G401 (cell line): ENCODE measurements around the gene CPN2. TPM values are rescaled to one million over a fixed set of nuclear protein-coding genes. Genes with fewer than 3 reads are reported as not detected.

Source experiments
- DNase-seq: peaks from one replicate; pipeline ENCODE4 v3.0.0-alpha.2; 2015; ENCODE audit warnings: low spot score
- in situ Hi-C: cut with HindIII; loops from 2 replicates; pipeline ENCODE4 v1.10.0; 2016; ENCODE audit warnings: low sequenced_read_pairs, mixed read lengths
- total RNA-seq: library from RNA; depleted of rRNA; stranded (reverse); fragments of >200 nt; shearing (Covaris generic); gene quantifications from 2 replicates; pipeline ENCODE4 v1.2.3, GENCODE V29; 2014

Gene CPN2
- total RNA-seq, 1 experiment from 2014 or later = not detected

DNA sequence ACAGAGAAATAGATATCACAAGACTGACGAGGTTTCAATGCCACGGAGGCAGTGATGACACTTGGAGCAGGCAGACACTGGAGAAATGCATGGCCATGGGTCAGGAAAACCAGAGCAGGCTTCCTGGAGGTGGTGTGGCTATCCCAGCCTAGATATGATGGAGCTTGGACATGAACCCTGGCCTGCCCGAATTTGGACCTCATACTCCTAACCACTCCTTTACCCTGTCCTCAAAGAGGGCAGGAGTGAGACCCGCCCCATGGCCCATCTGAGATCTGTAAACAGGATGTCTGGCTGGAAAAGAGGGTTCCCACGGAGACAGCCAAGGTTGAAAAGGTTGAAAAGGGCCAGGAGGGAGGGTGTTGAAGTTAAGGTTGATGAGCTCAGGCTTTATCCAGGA lies 31.0 kb downstream of the CPN2 start:
- DNase-seq = no peak
- in situ Hi-C loops = no loop called here

- in situ Hi-C loops = no loop called here
Observed at GRCh38 chr3:194318511-194319161, 32.5 kb downstream of the CPN2 start.

DNA sequence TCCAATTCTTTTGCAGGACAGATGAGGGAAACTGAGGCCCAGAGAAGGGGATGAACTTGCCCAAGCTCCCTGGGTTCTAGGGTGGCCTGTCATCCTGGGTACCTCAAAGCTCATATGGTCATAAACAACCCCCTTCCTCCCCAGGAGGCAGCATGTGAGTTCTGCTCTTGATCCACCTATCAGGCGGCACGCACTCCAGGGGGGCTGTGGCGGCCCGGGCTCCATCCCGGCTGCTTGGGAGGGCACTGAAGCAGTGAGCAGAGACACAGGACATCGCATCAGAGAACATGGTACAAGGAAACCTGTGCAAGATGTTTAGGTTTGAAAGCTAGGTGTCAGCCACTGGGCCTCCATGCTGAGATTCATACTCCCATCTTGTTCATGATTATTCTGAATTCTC lies 34.2 kb downstream of the CPN2 start:
- in situ Hi-C loops = no loop called here
- no peak for DNase-seq

More at GRCh38 chr3:194318511-194319161, 32.5 kb downstream of the CPN2 start:
- no peak for DNase-seq

DNA sequence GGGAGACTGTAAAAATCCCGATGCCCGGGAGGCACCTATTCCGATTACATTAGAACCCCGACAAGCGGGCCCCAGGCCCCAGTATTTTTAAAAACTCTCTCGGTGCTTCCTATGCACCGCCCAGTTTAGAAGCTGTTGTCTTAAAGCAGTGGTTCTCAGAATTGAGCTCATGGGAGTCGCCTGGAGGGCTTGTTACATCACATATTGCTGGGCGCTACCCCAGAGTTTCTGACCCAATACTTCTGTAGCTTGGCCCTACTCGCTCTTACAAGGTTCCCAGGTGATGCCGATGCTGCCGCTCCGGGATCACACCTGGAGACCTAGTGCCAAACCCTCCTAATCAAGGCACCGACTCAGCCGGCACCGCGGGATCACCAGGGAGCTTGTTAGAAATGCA lies 35.2 kb downstream of the CPN2 start:
- in situ Hi-C loops = no loop called here
- no peak for DNase-seq

DNA sequence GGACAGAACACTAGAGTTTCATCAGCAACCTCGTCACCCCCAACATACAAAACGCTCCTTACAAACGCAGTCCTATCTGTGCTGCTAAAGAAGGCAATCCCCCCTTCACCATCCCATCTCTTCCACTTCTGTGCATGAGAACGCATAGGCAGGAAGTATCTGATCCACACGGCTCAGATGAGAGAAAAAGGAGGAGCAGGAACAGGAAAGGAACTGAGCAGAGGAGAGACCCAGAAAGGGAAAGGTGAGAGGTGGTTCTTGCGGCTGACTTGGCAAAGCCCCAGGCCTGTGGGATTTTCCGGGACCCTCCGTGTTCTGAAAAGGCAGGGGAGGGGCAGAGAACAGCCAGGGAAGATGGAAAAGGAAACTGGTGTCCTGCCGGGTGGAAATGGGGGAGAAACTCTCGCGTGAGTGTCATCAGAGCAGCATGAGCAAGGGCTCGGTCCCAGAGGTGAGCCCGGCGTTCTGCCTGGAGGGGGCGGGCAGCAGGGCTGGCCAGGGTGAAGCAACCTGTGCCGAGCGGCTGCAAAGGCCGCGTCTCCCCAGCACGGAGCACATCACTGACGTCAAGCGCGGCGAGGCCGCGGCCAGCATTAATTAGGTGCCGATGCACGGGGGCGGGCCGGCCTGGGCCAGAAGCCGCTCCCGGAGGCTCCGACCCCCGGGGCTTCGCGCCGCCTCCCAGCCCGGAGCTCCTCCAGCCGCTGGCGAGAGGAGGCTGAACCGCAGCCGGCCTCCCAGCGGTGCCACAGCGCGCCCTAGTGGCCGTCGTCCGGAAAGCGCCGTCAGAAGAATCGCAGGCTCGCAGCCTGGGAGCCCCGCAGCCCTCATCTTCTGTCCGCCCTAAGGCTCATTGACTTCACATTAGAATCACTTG lies 35.8 kb downstream of the CPN2 start:
- in situ Hi-C loops = no loop called here
- peak; percentile 71 for DNase-seq

- no peak for DNase-seq
- in situ Hi-C loops = no loop called here
Observed at GRCh38 chr3:194314388-194315068, 36.6 kb downstream of the CPN2 start.

- in situ Hi-C loops = no loop called here
Observed at GRCh38 chr3:194313560-194314387, 37.4 kb downstream of the CPN2 start.

DNA sequence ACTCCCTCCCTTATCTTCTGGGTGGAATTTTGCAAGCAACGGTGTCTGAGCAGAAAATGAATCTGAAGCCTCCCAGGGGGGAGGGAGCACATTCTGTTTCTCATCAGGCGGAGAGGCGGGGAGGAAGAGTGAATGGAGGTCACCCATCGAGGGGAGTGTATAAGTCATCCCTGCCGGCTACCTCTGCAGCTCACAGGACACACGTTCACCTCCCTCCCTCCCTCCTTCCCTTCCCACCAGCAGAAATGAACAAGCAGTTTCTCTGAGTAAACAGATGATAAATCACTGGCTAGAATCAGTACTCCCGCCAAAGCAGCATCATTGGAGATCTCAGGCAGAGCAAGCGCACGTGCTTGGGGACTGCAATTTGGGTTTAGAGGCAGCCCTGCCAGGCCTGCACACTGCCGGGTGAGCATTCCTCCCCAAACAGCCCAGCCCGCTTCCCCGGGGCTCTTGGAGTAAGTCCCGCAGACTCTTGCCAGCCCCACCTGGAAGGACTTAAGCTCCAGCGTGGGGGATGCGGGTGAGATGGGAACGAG lies 38.3 kb downstream of the CPN2 start:
- in situ Hi-C loops = no loop called here

More at GRCh38 chr3:194313560-194314387, 37.4 kb downstream of the CPN2 start:
- no peak for DNase-seq

GRCh38 chr3:194312186-194312742 lies 38.9 kb downstream of the CPN2 start:
- no peak for DNase-seq
- in situ Hi-C loops = no loop called here

More for the DNA sequence above, 38.3 kb downstream of the CPN2 start:
- peak; percentile 38 for DNase-seq

DNA sequence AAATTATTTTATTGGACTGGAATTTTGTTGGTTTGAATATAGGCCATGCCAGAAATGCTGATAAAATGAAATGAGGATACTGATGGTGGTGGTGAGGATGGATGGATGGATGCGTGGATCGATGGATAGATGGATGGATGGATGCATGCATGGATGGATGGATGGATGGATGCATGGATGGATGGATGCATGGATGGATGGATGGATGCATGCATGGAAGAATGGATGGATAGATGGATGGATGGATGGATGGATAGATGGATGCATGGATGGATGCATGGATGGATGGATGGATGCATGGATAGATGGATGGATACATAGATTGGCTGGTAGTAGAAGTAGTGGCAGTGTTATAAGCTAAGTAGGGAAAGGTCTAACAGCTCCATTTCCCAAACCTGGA lies 40.1 kb downstream of the CPN2 start:
- in situ Hi-C loops = no loop called here
- DNase-seq = no peak

DNA sequence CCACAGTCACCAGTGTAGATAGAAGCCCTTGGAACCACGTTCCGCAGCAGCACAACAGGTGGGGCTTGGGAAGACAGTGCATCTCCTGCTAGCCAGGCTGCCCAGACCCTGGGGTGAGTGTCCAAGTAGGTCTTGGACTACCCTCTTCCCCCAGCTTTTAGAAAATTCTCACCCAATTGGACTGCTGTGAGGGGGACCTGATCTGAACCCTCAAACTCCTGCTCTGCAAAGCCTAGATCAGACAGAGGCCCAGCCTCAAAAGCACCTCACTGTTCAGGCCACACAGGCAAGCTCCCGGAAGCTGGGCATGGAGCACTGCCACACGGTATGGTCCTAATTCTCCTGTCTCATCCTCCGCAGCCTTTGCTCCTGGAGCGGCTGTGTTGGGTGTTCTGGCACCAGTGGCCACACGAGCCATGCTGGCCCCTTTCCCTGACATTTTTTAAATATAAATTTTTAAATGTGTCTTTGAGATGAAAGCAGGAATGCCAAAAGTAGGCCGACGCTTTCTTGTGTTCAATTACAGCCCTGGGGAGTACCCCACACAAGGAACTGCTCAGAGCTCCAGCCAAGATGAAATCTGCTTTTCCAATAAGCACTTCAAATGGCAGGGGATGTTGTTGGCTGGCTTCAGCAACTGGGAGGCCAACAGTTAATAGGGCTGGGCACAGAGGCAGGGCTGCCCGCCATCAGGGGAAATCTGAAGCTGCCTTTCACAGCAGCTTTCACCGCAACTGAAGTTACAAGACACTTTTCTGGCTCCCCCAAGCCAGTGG lies 40.9 kb downstream of the CPN2 start:
- no peak for DNase-seq
- in situ Hi-C loops = no loop called here

- in situ Hi-C loops = no loop called here
- DNase-seq = no peak
Observed at GRCh38 chr3:194308601-194309449, 42.3 kb downstream of the CPN2 start.

DNA sequence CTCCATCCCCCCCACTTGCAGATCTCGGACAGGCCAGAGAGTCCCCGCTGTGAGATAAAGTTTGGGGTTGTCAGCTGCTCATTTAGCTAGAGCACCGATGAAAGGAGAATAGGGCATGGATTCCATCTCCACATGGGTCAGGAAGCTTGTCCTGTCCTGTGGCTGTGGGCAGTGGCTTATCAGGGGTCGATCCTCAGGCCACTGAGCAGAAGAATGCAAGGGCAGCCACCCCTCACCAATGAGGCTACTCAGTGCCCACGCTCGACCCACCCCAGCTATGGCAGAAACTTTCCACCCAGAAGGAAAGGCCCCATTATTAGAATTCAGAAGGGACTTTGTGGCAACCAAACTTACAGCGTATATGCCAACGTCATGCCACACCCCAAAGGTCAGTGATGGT lies 43.3 kb downstream of the CPN2 start:
- DNase-seq = no peak
- in situ Hi-C loops = no loop called here

DNA sequence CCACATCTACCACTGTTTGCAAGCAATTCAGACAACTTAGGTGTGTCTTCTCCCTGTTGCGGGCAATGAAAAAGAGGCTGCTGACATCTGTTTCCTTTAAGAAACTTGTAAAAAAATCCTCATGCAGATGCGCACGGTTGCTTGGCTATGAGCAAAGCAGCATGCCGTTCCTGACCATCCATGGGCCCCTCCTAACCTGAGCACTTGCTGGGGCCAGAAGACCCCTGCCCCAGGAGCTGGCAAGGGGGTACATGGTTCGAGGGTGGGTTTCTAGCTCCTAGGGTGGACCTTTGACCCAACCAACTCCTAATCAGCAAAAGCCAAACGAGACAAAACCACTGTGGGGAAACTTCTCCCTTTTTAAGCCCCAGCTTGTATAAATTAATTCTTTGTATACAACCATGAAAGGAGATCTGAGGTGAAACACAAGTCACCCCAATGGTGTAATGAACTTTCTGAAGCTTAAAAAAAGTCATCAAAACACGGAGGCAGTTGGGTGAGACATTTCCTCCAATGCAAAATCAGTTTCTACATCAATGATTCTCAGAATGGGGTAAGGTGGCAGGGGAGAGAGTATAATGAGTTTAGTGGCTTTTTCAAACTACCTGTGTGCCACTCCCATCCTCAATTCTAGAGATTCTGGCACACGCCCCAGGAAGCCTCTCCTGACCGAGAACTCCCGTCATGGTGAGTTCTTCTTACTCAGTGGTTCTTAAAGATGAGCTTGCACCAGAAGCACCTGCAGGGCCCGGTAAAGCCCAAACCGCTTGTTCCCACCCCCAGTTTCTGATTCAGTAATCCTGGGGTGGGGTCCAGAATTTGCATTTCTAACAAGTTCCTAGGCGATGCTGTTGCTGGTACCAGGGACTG lies 44.1 kb downstream of the CPN2 start:
- in situ Hi-C loops = no loop called here
- no peak for DNase-seq

GRCh38 chr3:194306109-194306686 lies 44.9 kb downstream of the CPN2 start:
- DNase-seq = no peak
- in situ Hi-C loops = no loop called here
